HepG2 (cell line): ENCODE measurements around the gene CBFA2T2. TPM values are rescaled to one million over a fixed set of nuclear protein-coding genes. Genes with fewer than 3 reads are reported as not detected.
A peak's percentile ranks its signal among the peaks of the same experiment; 100 is the strongest.

Experiments used
- ARNT ChIP-seq: fragments of 450-650 bp; IDR thresholded peaks from 2 replicates; pipeline ENCODE4 v1.6.1; 2017
- CREB1 ChIP-seq, 2 experiments: fragments of 450-650 bp in 1 of 2; IDR thresholded peaks; 2 replicates each; pipeline ENCODE4 v1.6.1; 2016 to 2017; ENCODE audit warnings: control low read depth in 1 of 2, mild to moderate bottlenecking in 1 of 2, missing compliant biosample characterization in 1 of 2, missing genetic modification characterization in 1 of 2
- FOXP4 ChIP-seq: sonication (generic); formaldehyde crosslinking; IDR thresholded peaks from 2 replicates; pipeline ENCODE4 v1.4.0; 2020; ENCODE audit warnings: missing genetic modification reagents
- KAT2B ChIP-seq: fragments of 150-350 bp; IDR thresholded peaks from 2 replicates; pipeline ENCODE4 v1.6.1; 2014; ENCODE audit warnings: low read depth, low read length, borderline replicate concordance
- TAF1 ChIP-seq: sonication (generic); formaldehyde crosslinking; IDR thresholded peaks from 2 replicates; pipeline ENCODE4 v1.4.0; 2020; ENCODE audit warnings: missing genetic modification reagents
- TCF7 ChIP-seq: sonication (generic); IDR thresholded peaks from 2 replicates; pipeline ENCODE4 v1.6.1; 2016; ENCODE audit warnings: antibody characterized with exemption, low read depth
- ZHX1 ChIP-seq: sonication (generic); formaldehyde crosslinking; IDR thresholded peaks from 2 replicates; pipeline ENCODE4 v1.8.1; 2022; ENCODE audit warnings: low read depth, mild to moderate bottlenecking, missing genetic modification reagents
- ZNF142 ChIP-seq: sonication (generic); formaldehyde crosslinking; IDR thresholded peaks from 2 replicates; pipeline ENCODE4 v1.4.0; 2020; ENCODE audit warnings: missing genetic modification reagents
- ZNF235 ChIP-seq: sonication (generic); formaldehyde crosslinking; IDR thresholded peaks from 2 replicates; pipeline ENCODE4 v1.8.1; 2023; ENCODE audit warnings: mild to moderate bottlenecking, missing genetic modification reagents, borderline replicate concordance
- ZNF280B ChIP-seq: sonication (generic); formaldehyde crosslinking; IDR thresholded peaks from 2 replicates; pipeline ENCODE4 v1.5.0; 2020; ENCODE audit warnings: missing genetic modification reagents, mild to moderate bottlenecking, borderline replicate concordance
- ZNF280D ChIP-seq: sonication (generic); formaldehyde crosslinking; IDR thresholded peaks from 2 replicates; pipeline ENCODE4 v1.5.1; 2020; ENCODE audit warnings: mild to moderate bottlenecking, missing genetic modification reagents
- ZNF879 ChIP-seq: sonication (generic); formaldehyde crosslinking; IDR thresholded peaks from 2 replicates; pipeline ENCODE4 v1.8.1; 2023; ENCODE audit warnings: missing genetic modification reagents
- polyA plus RNA-seq, 8 experiments: library from polyadenylated mRNA; depleted of rRNA in 3 of 8; stranded (reverse) in 7 of 8; unstranded in 1 of 8; fragments of >200 nt; fragmentation: Illumina TruSeq in 4 of 8; extraction: Trizol in 4 of 8; gene quantifications; 2 replicates each; pipeline versions ENCODE4 v1.2.1 to v1.2.3, GENCODE V29; 2011 to 2016; ENCODE audit warnings: low read depth in 4 of 8, missing spikeins in 1 of 8, mixed read lengths in 1 of 8; ENCODE audit not compliant: insufficient read depth in 1 of 8
- total RNA-seq, 5 experiments: library from RNA; depleted of rRNA; stranded (reverse); fragments of >200 nt; fragmentation: Illumina TruSeq; extraction: Trizol; gene quantifications; 2 replicates each; pipeline ENCODE4 v1.2.3, GENCODE V29; 2016; ENCODE audit warnings: low read depth in 1 of 5

Gene CBFA2T2
- total and polyA plus RNA-seq, 2 of the 13 experiments (the other 11 are each of a cell fraction or from before 2014, with no cell fraction given) = 6.3 to 21.2 TPM

- TF ChIP-seq ZNF142 (CRISPR knock-in tag) (no peak), KAT2B (no peak), TAF1 (CRISPR knock-in tag) (no peak; the same call in 1 of the 2 replicates), ZHX1 (CRISPR knock-in tag) (no peak), ARNT (no peak), ZNF280D (no peak), ZNF235 (CRISPR knock-in tag) (no peak), CREB1 (IDR thresholded peaks at IDR 0.05) (peak; percentile 79), CREB1 (CRISPR knock-in tag; IDR thresholded peaks at IDR 0.05) (peak; percentile 94), FOXP4 (CRISPR knock-in tag) (peak; percentile 83), ZNF879 (no peak), TCF7 (no peak), ZNF280B (CRISPR knock-in tag) (no peak)
Measured at GRCh38 chr20:33561692-33562601, 72.1 kb downstream of the CBFA2T2 start (continued).
